NCI-H774 (cell line): Measurements from ENCODE around the gene MCCD1.
"Not testable (repeated sequence)": the region's sequence is repeated elsewhere in the genome, so short reads cannot be mapped to it uniquely, and the experiment has no call there.

Source experiments
- DNase-seq: peaks from one replicate; lab custom pipeline; 2025; lab: John Stamatoyannopoulos, UW

Gene MCCD1

GRCh38 chr6:31543639-31544038 lies 14.9 kb downstream of the MCCD1 start:
- no peak for DNase-seq

DNA sequence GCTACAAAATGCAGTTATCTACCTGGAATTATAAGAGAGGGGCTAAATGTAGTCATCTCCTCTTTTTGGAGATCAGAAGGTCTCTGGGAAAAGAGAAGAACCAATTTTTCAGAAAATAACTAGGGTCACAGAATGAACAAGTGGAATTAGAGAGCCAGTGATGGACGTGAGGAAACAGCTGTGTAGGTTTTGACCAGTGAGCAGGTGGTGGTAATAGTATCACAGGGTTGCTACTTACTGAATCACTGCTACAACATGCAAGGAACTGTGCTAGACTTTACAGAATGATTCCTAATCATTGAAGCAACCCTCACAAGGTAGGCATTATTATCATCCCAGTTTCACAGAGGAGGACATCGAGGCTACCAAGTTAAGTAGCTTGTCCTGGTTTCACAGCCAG lies 15.9 kb downstream of the MCCD1 start:
- no peak for DNase-seq

- no peak for DNase-seq
Observed at GRCh38 chr6:31545291-31545690, 16.5 kb downstream of the MCCD1 start.

- peak; percentile 88 for DNase-seq
Observed at GRCh38 chr6:31546339-31546957, 17.7 kb downstream of the MCCD1 start, which contains the start of gene ATP6V1G2. Gene ATP6V1G2, minus strand, starts transcription at chr6:31546608. Its CDS starts 49 bp downstream, at chr6:31546559.

DNA sequence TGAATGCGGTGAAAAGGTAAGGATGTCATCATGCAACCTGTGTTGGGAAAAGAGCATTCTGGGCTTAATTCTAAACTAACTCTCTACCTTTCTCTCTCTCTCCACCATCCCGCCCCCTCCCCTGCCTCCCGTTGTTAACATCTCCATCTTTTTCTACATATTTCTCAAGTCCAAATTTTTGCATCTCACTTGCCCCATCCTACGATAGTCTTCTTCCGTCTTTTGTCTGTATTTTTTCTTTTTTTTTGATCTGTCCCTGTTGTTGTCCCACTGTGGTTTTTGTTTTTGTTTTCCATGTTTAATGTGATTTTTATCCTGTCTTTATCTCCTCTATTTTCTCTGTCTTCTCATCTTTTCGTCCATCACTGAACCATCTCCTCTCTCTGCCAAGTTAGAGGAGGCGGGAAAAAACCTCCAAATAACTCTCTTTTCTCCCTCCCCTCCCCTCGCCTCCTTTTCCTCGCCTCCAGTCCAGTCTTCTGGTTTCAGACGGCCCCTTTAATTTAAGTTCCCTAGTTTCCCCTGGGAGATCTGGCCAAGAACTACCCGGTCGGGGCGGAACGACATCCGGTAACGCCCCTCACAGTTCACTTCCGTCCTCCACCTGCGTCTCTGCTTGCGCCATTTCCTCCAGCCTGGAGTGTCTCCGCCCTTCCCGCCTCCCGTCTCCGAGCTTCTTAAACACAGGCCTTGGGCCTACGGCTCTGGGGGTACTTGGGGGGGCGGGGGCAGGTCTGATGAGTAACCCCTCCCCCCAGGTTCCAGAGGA lies 18.4 kb downstream of the MCCD1 start, which contains the start of gene NFKBIL1:
NFKBIL1 (plus strand) TSS at position 651 of the 769 bp plus-strand sequence; CDS start at position 738, 87 bp downstream.
- DNase-seq, result peak; percentile 90

DNA sequence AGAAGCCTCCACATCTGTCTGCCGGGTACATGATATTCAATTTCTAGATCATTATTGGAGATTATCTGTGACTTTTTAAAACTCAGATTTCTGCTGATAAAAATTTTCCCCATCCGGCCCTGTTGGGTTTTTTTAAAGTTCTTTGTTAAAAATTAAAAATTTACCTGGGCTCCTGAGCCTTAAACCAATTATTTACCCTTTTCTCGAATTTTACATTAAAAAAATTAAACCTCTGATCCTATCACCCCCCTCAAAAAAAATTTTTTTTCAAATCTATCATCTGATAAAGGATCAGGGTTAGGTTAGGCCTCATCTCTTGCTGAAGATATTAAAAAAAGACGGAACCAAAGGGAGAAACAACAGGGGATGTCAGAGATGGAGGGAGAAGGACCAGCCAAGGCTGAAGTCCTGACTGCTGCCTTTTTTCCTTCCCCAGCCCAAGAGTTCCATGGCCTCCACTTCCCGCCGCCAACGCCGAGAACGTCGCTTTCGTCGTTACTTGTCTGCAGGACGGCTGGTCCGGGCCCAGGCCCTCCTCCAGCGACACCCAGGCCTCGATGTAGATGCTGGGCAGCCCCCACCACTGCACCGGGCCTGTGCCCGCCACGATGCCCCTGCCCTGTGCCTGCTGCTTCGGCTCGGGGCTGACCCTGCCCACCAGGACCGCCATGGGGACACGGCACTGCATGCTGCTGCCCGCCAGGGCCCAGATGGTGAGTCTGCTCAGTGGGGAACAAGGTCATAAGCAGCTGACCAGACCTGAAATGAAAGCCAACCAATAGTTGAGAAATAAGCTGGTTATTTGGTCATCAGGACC lies 19.2 kb downstream of the MCCD1 start:
- DNase-seq, result no peak

DNA sequence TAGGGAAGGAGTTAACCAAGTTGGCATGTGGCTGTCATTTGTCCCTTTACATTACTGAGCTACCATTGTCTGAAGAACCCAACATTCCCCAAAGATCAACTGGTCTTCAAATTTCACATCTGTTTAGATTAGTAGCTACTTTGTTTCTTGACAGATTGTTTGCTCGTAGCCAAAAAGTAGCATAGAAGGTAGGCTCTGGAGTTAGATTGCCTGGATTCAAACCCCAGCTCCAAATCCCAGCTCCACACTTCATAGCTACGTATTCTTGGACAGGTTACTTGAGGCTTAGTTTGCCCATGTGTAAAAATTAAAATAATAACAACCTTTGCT lies 19.7 kb downstream of the MCCD1 start:
- DNase-seq, result no peak

- DNase-seq, result not testable (repeated sequence)
Observed at GRCh38 chr6:31551371-31551770, 22.6 kb downstream of the MCCD1 start.

DNA sequence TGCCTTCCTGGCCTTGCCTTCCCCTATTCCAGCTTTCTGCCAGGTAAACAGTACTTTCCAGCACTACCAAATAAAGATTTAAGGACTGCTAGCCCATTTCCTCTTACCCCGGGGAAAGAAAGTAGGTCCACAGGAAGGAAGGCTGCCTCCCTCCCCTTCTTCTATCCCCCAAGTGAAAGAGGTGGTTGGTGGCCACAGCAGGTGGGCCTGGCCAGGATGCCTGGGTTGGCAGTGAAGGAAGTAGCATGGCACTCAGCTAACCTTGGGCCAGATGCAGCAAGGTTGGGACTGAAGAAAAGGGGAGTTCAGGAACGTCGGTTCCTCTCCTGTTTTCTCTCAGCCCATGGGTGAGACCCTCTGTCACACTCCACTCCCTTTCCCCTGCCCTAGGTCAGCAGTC lies 27.5 kb downstream of the MCCD1 start:
- DNase-seq, result no peak

GRCh38 chr6:31557443-31558317 lies 28.9 kb downstream of the MCCD1 start:
- no peak for DNase-seq

DNA sequence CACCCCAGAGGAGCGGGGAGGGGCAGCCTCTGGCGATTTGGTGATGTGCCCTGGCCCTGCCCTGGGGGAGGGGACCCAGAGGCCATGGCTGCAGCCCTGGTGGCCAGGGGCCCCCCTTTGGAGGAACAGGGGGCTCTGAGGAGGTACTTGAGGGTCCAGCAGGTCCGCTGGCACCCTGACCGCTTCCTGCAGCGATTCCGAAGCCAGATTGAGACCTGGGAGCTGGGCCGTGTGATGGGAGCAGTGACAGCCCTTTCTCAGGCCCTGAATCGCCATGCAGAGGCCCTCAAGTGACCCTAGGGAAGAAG lies 29.5 kb downstream of the MCCD1 start:
- no peak for DNase-seq

DNA sequence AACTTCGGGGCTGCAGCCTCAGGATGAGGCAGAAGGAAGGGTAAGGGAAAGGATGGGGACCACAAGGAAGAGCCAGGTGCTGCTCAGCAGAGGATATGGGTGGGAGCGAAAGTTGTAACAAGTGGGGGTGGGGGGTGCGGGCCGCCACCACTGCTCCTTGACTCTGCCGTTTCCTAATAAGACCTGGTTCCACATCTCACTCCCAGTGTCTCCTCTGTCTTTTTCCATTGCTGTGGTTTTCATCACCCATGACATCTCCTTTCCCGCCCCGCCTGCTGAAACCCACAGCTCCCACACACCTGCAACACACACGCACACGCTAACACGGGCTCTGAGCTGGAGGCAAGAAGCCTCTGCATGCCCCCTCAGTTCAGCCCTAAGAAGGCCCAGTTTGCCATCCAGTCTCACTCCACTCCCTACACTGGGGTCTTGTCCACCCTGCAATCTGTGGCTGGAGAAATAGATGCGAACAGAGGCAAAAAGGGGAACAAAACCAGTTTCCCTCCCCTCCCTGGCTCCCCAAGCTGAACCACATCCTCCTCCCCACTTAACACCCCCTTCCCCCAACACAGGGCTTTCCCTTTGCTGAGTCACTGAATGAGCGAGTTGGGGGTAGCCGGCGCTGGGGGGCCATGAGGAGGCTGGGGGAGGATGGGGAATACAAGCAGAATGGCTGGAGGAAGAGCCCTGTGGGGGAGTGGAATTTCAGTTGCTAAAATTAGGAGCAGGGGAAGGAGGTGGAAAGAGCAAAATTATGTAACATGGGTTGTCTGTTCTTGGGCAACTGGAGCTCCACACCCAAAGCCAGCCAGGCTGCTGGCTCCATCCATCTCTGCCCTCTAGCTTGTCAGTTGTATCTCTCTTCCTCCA lies 30.1 kb downstream of the MCCD1 start:
- DNase-seq, result no peak

DNA sequence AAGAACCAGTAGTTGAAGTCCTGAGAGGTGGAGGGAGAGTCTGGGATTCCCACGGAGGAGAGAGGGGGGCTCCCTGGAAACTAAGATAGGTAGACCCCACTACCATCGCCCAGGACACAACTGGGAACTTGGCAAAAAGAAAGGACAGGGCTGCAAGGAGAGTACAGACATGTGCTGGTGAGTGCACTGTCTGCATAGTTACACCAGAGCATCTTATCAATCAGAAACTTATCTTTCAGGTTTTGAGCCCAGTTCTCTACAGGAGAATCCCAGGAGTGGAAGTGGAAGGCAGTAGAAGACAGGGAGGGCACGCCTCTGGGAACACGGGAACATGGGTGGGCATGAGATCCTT lies 30.8 kb downstream of the MCCD1 start:
- DNase-seq, result no peak

DNA sequence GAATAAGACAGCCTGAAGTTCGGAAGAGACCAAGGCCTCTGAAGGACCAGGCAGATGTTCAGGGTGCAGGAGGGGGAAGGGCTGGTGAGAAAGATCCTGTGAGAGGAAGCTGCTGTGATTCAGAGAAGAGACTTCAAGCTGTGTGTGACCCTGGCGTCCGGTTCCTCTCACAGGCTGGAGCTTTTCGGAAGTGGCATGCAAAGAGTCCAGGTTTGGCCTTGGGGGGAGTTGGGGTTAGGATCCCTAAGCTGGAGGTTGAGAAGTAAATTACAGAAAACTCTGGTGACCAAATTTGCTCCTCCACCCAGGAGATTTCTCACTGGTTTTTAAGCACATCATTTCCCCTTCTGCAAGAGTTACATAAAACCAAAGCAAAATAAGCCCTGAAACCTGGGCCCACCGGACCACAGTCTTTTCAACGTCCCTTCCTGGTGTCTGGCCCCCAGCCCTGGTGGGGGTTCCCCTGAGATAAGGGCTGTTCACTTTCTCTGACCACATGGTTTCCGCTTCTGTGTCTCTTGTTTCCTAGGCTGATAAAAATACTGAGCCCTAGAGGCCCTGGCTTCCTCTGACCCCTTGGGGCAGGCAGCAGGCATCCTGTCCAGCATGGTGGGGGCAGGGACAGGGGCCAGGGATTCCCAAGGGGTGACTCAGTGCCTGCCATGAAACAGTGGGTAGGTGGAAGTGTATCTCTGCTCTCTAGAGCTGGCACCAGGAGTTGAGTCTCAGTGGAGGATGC lies 31.4 kb downstream of the MCCD1 start:
- no peak for DNase-seq

GRCh38 chr6:31560697-31561058 lies 31.9 kb downstream of the MCCD1 start:
- DNase-seq, result no peak

DNA sequence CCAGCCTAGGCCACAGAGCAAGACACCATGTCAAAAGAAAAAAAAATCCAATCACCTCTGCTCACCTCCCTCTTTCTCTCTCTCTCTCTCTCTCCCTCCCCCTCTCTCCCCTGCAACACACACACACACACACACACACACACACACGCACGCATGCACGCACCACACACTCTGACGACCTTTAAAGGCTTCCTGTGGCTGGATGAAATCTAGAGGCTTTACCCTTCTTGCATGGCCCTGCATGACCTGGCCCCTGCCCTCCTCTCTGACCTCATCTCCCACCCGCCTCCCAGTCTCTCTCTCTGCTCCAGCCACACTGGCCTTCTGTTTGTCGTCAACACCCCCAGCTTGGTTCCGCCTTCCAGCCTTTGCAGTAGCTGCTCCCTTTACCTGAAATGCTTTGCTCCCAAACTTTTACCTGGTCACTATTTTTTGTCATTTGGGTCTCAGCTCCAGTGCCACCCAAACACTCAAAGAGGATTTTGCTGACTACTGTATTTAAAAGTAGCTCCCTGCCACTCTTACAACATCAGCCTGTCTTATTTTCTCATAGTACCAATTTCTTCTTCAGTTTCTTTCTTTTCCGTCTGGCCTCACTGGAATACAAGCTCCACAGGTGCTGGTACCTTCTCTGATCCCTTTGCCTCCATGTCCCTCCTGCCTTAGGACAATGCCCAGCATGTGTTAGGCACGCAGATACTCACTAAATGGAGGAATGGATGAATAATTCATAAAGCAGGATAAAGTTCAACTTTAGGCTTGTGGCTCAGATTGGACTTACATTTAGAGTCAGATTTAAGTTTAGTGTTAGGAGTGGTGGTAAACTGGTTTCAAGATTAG lies 39.0 kb downstream of the MCCD1 start:
- DNase-seq, result no peak

DNA sequence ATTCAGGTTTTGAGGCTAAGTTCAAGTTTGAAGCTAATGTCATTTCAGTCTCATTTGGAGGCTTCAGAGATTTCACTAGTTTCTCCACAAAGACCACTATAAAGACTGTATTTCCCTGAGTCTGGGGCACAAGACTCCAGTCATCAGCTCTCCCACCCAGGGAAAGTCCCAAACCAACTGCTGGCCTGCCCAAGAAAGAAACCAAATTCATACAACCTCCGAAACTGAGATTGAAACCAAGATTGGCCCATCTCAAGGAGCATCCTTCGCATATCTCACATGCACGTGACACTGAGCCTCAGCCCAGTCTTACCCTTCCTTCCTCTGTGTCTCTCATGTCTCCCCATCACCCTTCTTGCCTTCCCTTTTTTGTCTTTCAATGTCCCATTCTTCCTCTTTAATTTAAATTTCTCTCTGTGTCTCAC lies 39.8 kb downstream of the MCCD1 start:
- no peak for DNase-seq

DNA sequence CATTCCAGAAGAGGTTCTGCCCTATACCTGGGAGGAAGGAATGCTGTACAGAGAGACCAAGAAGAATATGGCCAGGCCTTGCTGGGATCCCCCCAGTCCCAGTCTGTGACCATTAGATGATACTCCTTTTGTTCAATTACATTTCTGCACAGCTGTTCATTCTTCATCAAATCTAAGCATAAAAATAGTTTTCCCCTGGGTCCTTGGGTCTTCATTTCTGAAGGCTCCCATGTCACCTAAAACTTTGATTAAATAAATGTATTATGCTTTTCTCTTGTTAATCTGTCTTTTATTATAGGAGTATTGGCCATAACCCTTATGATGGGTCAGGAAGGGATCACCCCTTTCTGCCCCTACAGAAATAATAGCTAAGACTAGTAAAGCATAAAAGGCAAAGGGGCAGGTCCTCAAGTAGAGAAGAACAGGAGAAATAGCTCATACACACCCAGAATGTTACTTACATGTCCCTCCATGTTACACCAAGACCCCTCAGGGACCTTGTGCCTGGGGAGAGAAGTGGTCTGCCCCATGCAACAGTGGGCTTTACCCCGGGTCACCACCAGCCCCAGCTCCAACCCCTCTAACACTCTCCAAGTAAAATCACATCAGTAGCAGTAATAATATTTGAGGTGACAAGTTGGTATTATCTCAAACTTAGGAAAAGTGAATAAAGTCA lies 41.2 kb downstream of the MCCD1 start:
- DNase-seq, result no peak
